H54 (cell line): Measurements from ENCODE around the gene NLGN3.
"Not testable (repeated sequence)": the region's sequence is repeated elsewhere in the genome, so short reads cannot be mapped to it uniquely, and the experiment has no call there.

Experiments used
- DNase-seq: peaks from one replicate; pipeline ENCODE4 v3.0.0; 2011; ENCODE audit warnings: low spot score, mixed read lengths; ENCODE audit not compliant: insufficient read length
- FAIRE-seq: peaks from 3 replicates; lab custom pipeline; 2011; peaks lifted over from hg19 to GRCh38; lab: Jason Lieb, UNC
- POLR2A ChIP-seq: IDR thresholded peaks from 2 replicates; pipeline ENCODE4 v1.6.1; 2011; ENCODE audit warnings: low read depth, mild to moderate bottlenecking, low read length

The NLGN3 gene

DNA sequence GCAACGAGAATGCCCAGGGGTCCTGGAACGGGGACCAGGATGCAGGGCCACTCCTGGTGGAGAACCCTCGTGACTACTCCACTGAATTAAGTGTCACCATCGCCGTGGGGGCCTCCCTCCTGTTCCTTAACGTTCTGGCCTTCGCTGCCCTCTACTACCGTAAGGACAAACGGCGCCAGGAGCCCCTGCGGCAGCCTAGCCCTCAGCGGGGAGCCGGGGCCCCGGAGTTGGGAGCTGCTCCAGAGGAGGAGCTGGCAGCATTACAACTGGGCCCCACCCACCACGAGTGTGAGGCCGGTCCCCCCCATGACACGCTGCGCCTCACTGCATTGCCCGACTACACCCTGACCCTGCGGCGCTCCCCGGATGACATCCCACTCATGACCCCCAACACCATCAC is 24.9 kb downstream of the NLGN3 start:
- FAIRE-seq: no peak
- no peak for TF ChIP-seq POLR2A
- DNase-seq: no peak

DNA sequence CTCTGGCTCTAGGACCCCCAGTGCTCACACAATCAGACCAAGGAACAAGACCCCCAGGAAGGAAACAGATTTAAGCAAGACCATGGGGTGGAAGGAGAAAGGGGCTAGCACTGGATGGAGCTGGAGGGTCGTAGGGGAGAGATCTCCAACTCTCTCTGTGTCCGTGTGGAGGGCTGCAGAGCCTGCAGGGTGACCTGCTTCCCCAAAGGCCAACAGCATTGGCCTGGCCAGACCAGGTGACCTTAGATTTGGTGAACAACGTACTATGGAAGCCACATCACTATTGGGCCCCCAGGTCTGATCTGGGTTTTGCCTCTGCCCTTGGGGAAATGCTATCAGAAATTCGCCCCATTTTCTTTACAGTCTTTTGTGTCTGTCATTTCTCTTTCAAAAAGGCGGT is 26.0 kb downstream of the NLGN3 start:
- FAIRE-seq (no peak), DNase-seq (no peak)
- no peak for TF ChIP-seq POLR2A

GRCh38 chrX:71171110-71171801 is 26.6 kb downstream of the NLGN3 start:
- FAIRE-seq: no peak
- no peak for DNase-seq
- no peak for TF ChIP-seq POLR2A

GRCh38 chrX:71173440-71173839 is 28.8 kb downstream of the NLGN3 start:
- FAIRE-seq (no peak), DNase-seq (no peak)
- no peak for TF ChIP-seq POLR2A

GRCh38 chrX:71174795-71175194 is 30.2 kb downstream of the NLGN3 start:
- DNase-seq: no peak
- no peak for FAIRE-seq
- no peak for TF ChIP-seq POLR2A

DNA sequence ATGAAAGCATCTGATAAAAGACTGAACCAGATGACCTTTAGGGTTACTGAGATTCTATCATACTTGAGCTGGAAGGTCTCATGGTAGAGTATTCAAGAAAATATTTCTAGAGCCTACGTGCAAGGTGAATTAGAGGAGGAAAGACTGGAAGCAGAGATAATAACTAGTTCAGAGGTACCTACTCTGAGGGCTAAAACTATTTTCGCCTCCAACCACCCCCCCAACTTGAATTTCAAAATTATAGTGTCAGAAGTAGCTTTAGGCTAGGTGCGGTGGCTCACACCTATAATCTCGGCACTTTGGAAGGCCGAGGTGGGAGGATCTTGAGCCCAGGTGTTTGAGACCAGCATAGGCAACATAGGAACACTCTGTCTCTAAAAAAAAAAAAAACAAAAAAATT is 30.9 kb downstream of the NLGN3 start:
- no peak for FAIRE-seq
- DNase-seq: no peak
- no peak for TF ChIP-seq POLR2A

- FAIRE-seq: no peak
- no peak for DNase-seq
- no peak for TF ChIP-seq POLR2A
These were observed 32.7 kb downstream of the NLGN3 start for GRCh38 chrX:71177327-71177726.

DNA sequence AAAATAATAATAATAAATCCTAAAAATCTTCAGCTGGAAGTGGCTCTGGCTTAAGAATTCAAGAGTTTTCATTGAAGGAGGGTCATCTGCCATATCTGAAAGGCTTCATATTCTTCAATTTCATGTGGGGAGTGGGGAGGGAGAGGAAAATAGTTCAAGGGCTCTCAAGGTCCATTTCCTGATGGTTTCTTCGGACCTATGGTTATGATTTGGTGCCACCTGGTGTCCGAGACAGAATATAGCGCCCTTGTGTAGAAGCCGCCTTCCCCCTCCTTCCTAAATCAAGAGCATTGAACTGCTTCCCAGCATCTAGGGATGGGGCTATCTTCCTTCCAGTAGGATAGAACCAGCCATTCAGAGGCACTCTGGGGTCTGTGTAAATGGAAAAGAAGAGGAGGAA is 34.3 kb downstream of the NLGN3 start:
- no peak for TF ChIP-seq POLR2A
- FAIRE-seq (peak; percentile 93), DNase-seq (peak; percentile 45)

DNA sequence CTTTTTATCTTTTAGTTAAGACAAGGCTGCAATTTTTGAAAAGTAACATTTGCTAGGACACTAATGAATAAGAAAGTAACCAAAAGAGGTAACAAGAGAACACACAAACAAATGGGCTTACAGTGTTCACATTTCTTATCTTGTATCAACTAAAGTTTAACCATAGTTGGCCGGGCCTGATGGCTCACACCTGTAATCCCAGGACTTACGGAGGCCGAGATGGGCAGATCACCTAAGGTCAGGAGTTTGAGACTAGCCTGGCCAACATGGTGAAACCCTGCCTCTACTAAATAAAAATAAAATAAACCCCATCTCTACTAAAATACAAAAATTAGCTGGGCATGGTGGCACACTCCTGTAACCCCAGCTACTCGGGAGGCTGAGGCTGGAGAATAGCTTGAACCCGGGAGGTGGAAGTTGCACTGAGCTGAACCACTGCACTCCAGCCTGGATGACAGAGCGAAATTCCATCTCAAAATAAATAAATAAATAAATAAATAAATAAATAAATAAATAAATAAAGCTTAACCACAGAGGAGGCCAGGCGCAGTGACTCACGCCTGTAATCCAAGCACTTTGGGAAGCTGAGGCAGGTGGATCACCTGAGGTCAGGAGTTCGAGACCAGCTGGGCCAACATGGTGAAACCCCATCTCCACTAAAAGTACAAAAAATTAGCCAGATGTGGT is 36.1 kb downstream of the NLGN3 start:
- not testable (repeated sequence) for DNase-seq, FAIRE-seq

DNA sequence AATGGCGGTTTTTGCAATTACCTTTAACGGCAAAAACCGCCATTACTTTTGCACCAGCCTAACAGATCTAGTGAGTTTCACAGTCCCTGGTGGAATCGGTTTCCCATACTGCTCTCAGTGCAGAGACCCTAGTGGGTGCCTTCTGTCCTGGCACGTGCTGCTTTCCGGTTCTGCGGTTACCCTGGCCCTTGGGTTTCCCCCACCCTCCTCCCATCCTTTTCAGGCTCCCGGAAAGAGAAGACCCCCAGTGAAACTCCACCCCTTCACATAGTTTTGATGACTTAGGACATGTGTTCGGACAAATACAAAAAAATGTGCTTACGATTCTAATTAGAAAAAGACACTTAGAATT is 36.9 kb downstream of the NLGN3 start:
- TF ChIP-seq POLR2A: no peak
- DNase-seq (no peak), FAIRE-seq (no peak)

GRCh38 chrX:71181910-71182799 is 37.5 kb downstream of the NLGN3 start:
- TF ChIP-seq POLR2A: peak; percentile 68
- FAIRE-seq: peak; percentile 92

GRCh38 chrX:71182871-71183270 is 38.2 kb downstream of the NLGN3 start:
- no peak for DNase-seq
- FAIRE-seq: no peak
- TF ChIP-seq POLR2A: no peak

More at GRCh38 chrX:71181910-71182799, 37.5 kb downstream of the NLGN3 start:
- DNase-seq: peak; percentile 65

DNA sequence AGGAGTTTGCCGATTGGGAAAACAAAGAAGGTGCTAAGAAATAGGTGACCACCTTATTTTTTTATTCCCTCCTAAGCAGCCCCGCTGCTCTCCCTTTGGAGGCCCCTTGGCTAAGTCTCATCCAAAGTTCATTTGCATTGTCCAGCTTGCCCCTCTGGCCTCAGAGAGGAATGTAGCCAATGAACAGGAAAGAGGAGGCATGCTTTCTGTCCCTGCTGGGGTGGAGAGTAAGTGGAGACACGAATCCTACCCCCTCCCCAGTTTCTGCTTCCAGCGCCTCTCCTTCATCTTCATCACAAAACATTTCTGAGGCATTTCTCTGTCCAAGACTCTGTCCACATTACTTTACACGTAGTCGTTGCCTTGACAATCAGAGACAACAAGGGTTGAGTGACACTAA is 38.7 kb downstream of the NLGN3 start:
- no peak for FAIRE-seq
- DNase-seq: no peak
- TF ChIP-seq POLR2A: no peak

GRCh38 chrX:71184092-71184491 is 39.5 kb downstream of the NLGN3 start:
- TF ChIP-seq POLR2A: no peak
- FAIRE-seq: no peak

More at GRCh38 chrX:71184092-71184491, 39.5 kb downstream of the NLGN3 start:
- DNase-seq: no peak
